GM13976 (cell line): ENCODE measurements around the gene BCAS3.
"Not testable (repeated sequence)": the region's sequence is repeated elsewhere in the genome, so short reads cannot be mapped to it uniquely, and the experiment has no call there.

Source experiments
- DNase-seq: peaks from one replicate; pipeline ENCODE4 v3.0.0; 2012; ENCODE audit warnings: low spot score
- in situ Hi-C: fragments of 300-500 bp; cut with MboI; formaldehyde crosslinking; loops from one replicate; pipeline ENCODE4 v1.12.0; 2022; ENCODE audit warnings: low sequenced_read_pairs, mixed read lengths, inconsistent platforms; ENCODE audit not compliant: unreplicated experiment
- TF ChIP-seq, protein P1 (sequence below): IDR thresholded peaks from 2 replicates; pipeline ENCODE4 v1.5.1; 2012; ENCODE audit warnings: borderline replicate concordance, mild to moderate bottlenecking; ENCODE audit not compliant: insufficient read depth; ENCODE audit errors: extremely low read depth, missing control alignments, control extremely low read depth

BCAS3 gene

DNA sequence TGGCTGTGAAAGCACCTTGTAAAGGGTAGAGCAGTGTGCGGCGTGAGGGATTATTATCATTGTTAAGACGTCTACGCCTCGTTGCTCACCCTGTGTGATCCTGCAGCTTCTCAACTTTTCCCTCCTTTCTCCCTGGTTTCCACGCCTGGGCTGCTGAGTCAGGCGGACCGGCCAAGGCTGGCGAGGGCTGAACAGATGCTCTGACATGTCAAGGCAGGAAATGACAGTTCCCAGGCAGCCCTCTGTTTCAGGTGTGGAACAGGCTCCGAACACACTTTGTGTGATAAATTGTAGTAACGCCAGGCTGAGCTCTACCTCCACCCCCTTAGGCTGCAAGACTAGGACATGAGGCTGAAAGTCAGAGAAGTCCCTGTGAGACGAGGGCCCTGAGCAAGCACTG is 676.0 kb downstream of the BCAS3 start:
- in situ Hi-C loops: loop anchor here (25.0 kb wide), 1 partner anchor 341 kb away; no protein-coding TSS in a partner anchor
- TF ChIP-seq, protein P1, sequence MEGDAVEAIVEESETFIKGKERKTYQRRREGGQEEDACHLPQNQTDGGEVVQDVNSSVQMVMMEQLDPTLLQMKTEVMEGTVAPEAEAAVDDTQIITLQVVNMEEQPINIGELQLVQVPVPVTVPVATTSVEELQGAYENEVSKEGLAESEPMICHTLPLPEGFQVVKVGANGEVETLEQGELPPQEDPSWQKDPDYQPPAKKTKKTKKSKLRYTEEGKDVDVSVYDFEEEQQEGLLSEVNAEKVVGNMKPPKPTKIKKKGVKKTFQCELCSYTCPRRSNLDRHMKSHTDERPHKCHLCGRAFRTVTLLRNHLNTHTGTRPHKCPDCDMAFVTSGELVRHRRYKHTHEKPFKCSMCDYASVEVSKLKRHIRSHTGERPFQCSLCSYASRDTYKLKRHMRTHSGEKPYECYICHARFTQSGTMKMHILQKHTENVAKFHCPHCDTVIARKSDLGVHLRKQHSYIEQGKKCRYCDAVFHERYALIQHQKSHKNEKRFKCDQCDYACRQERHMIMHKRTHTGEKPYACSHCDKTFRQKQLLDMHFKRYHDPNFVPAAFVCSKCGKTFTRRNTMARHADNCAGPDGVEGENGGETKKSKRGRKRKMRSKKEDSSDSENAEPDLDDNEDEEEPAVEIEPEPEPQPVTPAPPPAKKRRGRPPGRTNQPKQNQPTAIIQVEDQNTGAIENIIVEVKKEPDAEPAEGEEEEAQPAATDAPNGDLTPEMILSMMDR: no peak
- DNase-seq: no peak

DNA sequence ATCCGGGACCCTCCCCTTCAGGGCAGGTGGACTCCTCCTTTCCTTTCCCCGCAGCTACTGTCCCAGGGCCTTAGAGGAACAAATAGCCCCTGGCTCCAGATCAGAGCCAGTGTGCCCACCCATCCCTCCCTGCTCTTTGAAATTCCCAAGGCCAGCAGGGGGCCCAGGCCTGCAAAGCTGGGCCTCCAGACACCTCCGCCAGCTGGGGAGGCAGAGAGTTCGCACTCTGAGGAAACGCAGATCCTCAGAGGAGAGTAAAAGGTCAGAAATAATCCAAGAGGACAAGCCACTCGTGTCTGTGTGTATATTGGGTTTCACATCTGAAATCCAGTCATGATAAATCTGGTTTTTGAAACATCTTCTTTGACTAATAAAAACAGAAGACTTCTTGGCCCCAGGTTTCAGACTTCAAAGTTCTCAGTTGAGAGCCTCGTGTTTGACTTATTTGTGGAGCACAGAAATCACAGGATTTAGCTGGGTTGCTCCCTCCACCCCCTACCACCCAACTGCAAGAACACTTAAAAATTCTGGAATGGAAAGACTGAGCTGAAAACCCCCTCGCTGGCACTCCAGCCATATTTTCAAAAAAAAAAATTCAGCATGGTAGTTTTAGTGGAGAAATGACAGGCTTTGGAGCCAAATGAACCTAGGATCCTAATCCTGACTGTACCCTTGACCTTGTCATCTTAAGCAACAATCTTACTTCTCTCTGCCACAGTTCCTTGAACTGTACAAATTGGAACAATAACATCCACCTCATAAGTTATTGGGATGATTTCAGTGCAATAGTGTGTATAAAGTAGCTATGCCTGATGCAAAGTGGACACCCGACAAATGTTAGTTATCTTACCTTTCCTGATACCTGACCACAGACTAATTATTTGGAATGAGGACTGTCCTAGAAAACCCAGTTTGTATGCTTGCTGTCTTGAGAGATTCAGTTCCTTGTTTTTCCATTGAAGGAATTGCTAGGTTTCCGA is 677.5 kb downstream of the BCAS3 start:
- no peak for DNase-seq
- TF ChIP-seq, protein P1: no peak
- in situ Hi-C loops: loop anchor here (25.0 kb wide), 1 partner anchor 343 kb away; no protein-coding TSS in a partner anchor

DNA sequence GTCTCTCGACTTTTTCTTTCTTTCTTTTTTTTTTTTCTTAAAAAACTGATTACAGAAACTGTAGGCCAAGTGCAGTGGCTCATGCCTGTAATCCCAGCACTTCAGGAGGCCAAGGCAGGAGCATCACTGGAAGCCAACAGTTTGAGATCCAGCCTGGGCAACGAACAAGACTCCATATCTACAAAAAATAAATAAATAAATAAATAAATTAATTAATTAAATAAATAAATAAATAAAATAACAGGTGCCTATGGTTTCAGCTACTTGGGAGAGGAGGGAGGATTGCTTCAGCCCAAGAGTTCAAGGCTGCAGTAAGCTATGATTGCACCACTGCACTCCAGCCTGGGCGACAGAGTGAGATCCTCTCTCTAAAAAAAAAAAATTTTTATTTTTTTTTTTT is 679.4 kb downstream of the BCAS3 start:
- in situ Hi-C loops: loop anchor here (25.0 kb wide), 1 partner anchor 345 kb away; no protein-coding TSS in a partner anchor
- DNase-seq: not testable (repeated sequence)

DNA sequence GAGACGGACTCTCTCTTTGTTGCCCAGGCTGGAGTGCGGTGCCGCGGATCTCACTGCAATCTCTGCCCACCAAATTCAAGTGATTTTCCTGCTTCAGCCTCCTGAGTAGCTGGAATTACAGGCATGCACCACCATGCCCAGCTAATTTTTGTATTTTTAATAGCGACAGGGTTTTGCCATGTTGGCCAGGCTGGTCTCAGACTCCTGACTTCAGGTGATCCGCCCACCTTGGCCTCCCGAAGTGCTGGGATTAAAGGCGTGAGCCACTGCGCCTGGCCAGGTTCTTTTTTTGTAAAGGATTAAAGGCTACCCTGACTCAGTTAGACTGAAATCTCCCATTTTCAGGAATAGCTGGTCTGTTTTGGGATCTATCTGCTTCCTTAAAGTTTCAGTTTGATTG is 681.9 kb downstream of the BCAS3 start:
- in situ Hi-C loops: loop anchor here (25.0 kb wide), 1 partner anchor 347 kb away; no protein-coding TSS in a partner anchor

DNA sequence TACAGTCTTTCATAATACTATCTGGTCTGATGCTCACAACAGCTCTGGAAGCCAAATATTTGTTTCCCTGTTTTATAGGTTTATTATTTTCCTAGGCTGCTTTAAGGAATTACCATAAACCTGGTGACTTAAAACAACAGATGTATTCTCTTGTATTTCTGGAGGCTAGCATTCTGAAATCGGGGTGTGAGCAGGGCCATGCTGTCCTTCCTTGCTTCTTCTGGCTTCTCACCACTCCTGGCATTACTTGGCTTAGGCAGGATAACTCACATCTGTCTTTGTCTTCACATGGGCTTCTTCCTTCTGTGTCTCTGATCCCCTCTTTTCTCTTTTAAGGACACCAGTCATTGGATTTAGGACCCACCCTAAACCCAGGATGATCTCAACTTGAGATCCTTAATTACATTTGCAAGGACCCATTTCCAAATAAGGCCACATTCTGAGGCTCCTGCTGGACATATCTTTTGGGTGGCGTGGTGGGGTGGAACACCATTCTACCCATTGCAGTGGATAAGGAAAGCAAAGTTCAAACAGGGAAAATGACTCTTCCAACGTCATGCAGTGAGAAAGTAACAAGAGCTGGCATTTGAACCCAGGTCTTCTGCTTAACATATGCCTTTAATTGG is 682.8 kb downstream of the BCAS3 start:
- no peak for DNase-seq
- TF ChIP-seq, protein P1: no peak
- in situ Hi-C loops: loop anchor here (25.0 kb wide), 1 partner anchor 348 kb away; no protein-coding TSS in a partner anchor

More for the DNA sequence above, 681.9 kb downstream of the BCAS3 start:
- DNase-seq: not testable (repeated sequence)

DNA sequence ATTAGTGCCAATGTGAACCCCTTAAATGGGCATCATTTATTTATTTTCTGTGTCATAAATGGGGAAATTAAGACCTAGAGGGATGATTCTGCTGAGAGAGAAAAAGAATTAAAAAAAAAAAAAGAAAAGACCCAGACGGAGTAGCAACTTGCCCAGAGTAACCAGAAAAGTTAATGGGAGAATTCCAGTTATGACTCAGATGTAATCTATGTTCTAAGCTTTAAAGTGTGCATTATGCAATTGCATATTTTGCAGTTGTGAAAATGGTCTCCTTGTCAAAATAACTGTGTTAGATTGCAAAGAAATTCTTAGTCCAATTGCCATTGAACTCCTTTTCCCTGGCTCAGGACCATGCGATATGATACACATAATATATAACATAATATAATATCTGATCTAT is 683.4 kb downstream of the BCAS3 start:
- in situ Hi-C loops: loop anchor here (25.0 kb wide), 1 partner anchor 349 kb away; no protein-coding TSS in a partner anchor
- DNase-seq: no peak
- TF ChIP-seq, protein P1: no peak

DNA sequence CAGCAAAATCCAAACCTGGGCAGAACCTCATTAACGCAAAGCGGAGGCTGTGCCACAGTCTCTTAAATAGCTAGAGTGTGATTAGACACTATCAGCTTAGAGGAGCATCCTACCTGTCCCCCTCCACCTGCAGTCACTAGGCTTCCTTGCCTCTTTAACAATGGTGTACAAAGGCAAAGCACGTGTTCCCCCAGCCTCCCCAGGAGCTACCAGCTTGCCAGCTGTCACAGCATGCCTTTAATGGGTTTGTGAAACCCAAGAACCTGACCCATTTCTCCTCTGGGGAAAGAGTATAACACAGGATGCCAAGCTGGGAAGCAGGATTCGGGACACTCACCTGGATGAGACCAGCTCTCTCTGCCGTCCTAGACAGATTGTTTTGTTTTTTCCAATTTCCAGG is 684.7 kb downstream of the BCAS3 start:
- in situ Hi-C loops: loop anchor here (25.0 kb wide), 1 partner anchor 350 kb away; no protein-coding TSS in a partner anchor
- no peak for DNase-seq
- TF ChIP-seq, protein P1: no peak
